Coronary artery (tissue), 2 donors: ENCODE results near the gene DHX36.

ENCODE experiments used
- DNase-seq: peaks from one replicate; pipeline ENCODE4 v3.0.0-alpha.2; 2017; ENCODE audit warnings: low spot score
- H3K27ac ChIP-seq, 2 donors: fragments of 200-600 bp; sonication (generic); one replicate each; pipeline ENCODE4 v1.5.1; 2016 to 2019
- H3K4me3 ChIP-seq: fragments of 200-600 bp; sonication (generic); 2 replicates; pipeline ENCODE4 v1.5.1; 2016; ENCODE audit warnings: mild to moderate bottlenecking, moderate library complexity
- CTCF ChIP-seq: fragments of 200-600 bp; sonication (generic); IDR thresholded peaks from one replicate; pipeline ENCODE4 v1.5.1; 2019; ENCODE audit warnings: antibody characterized with exemption

The DHX36 gene

GRCh38 chr3:154228561-154229216 is 95.6 kb downstream of the DHX36 start:
- Histone ChIP-seq H3K4me3 (no peak overlapping the region), H3K27ac (no peak overlapping the region)
- no peak for TF ChIP-seq CTCF
- no peak for DNase-seq

GRCh38 chr3:154227531-154227930 is 96.8 kb downstream of the DHX36 start:
- TF ChIP-seq CTCF = no peak
- Histone ChIP-seq H3K27ac (no peak overlapping the region), H3K4me3 (no peak overlapping the region)
- no peak for DNase-seq

- H3K27ac ChIP-seq = no peak overlapping the region
- DNase-seq = no peak
- no peak overlapping the region for H3K4me3 ChIP-seq
- no peak for TF ChIP-seq CTCF
Measured at GRCh38 chr3:154225536-154225935, 98.8 kb downstream of the DHX36 start.

GRCh38 chr3:154224866-154225265 is 99.4 kb downstream of the DHX36 start:
- TF ChIP-seq CTCF = no peak
- H3K4me3 ChIP-seq = no peak overlapping the region
- no peak for DNase-seq
- H3K27ac ChIP-seq = no peak overlapping the region

- Histone ChIP-seq H3K4me3 (no peak overlapping the region), H3K27ac (no peak overlapping the region)
- DNase-seq = no peak
- no peak for TF ChIP-seq CTCF
Measured at GRCh38 chr3:154224366-154224765, 99.9 kb downstream of the DHX36 start.

GRCh38 chr3:154223519-154223918 is 100.8 kb downstream of the DHX36 start:
- no peak for DNase-seq
- no peak for TF ChIP-seq CTCF
- no peak overlapping the region for H3K27ac ChIP-seq
- H3K4me3 ChIP-seq = no peak overlapping the region
